NCI-H1092 treated with DMSO at 0.1 percent for 48 hours (cell line): ENCODE measurements around the gene TBC1D9.

Experiments
- DNase-seq: peaks from one replicate; lab custom pipeline; 2025; lab: John Stamatoyannopoulos, UW

The TBC1D9 gene

DNA sequence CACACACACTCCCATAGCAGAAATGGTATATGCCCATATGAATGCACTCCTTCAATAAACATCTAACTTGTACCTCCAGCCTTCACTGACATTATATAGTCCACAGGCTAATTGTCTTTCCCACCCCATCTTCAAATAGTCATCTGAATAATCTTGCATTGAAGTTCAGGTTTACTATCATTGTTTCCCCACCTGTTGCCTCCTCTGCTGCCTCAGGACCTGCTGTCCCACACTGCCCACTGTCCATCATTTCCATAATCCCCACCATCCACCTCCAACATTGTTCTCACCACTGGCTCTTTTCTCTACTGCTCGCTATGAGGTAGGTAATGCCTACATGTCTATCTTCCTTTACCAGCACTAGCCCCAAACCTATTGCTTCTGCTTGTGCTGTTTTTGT lies 66.1 kb downstream of the TBC1D9 start:
- no peak for DNase-seq

GRCh38 chr4:140689623-140690022 lies 66.6 kb downstream of the TBC1D9 start:
- DNase-seq: no peak

- no peak for DNase-seq
Measured at GRCh38 chr4:140688711-140689598, 67.2 kb downstream of the TBC1D9 start.

GRCh38 chr4:140686796-140687195 lies 69.4 kb downstream of the TBC1D9 start:
- DNase-seq: no peak

DNA sequence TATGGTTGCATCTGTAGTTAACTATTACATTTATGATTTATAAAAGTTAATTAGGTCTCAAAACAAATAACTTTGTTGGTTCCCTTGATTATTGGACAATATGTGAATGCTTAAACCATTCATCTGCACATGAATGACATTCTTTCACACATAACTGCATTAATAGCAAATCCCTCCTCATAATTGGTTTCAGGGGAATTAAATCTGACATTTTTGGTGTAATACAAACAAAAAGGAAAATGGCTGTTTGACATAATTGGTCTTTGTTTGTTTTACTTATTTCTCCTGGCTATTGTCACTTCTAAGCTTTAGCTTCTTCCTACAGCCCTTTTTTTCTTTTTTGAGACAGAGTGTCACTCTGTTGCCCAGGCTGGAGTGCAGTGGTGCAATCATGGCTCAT lies 71.9 kb downstream of the TBC1D9 start:
- no peak for DNase-seq

- no peak for DNase-seq
Measured at GRCh38 chr4:140681201-140681600, 75.0 kb downstream of the TBC1D9 start.

- DNase-seq: no peak
Measured at GRCh38 chr4:140680686-140681085, 75.5 kb downstream of the TBC1D9 start.

- DNase-seq: no peak
Measured at GRCh38 chr4:140679576-140679975, 76.6 kb downstream of the TBC1D9 start.

DNA sequence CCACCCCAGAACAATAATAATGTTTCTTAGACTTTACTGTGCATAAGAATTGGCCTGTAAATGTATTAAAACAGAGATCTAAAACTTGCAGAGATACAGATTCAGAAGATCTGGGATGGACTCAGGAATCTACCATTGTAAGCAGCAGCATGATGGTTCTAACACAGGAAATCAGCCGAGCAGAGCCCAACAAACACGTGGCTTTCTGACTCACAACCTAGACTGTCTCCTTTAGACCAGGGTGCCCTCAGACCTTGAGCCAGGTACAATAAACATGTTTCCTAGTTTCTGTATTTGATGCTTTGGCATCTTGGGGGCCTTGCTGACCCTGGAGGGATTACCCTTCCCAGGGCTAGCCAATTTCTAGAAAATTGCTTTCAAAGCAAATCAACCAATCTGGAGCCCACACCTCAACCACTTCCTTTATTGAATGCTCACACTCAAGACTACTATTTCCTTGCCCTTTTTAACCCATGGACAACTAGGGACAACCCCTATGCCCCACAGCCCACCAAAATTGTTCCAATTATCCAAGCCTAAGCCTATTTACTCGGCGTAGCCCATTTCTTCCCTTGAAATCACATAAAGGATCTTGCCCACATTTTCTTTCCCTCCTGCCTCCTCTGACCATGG lies 80.5 kb downstream of the TBC1D9 start:
- no peak for DNase-seq

GRCh38 chr4:140673729-140674128 lies 82.5 kb downstream of the TBC1D9 start:
- no peak for DNase-seq

- DNase-seq: no peak
Measured at GRCh38 chr4:140672416-140672815, 83.8 kb downstream of the TBC1D9 start.

GRCh38 chr4:140668111-140668510 lies 88.1 kb downstream of the TBC1D9 start:
- DNase-seq: no peak

DNA sequence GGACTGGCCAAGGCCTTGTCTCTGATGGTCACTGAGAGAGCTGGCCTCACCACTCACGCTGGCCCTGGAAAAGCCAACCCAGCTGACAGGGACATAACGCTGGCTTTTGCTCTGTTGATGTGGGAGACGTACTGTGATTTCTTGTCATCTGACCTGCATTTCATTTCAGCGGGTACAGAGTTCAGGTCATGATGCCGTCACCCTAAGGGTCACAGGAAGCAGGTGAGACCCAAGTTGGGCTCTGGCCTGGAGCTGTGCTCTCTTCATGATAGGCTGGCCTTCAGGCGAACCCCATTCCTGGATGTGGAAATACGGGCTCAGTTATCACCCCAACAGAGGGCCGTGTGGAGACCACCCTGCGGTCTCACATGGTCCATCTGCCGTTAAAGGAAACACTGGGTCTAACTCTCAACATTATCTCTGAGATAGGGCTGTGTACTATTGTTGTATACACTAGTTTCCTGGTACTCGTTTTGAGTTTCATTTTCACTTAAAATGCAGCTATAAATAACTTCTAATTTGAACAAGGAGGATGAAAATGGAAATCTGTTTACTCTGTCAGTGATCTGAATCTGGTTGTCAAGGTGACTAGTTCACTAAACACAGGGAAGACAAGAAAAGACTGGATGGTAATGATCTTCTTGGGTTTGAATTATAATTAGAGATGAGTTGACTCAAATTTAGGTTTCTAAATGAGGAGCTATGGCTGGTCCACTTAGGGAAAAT lies 89.1 kb downstream of the TBC1D9 start:
- DNase-seq: no peak

GRCh38 chr4:140662082-140662869 lies 93.9 kb downstream of the TBC1D9 start:
- no peak for DNase-seq

DNA sequence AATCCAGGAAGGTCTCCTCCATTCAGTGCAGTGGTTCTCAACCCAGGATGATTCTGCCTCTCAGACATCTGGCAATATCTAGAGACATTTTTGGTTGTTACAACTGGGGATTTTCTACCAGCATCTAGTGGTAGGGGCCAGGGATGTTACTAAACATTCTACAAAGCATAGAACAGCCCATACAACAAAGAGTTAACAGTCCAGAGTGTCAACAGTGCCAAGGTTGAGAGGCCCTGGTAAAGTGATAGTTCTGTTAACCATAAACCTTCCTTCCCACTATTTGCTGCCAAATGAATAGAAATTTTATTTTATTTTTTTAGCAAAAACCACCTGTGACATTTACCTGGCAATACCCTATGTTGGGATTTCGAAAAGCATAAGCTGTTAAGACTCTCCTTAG lies 94.6 kb downstream of the TBC1D9 start:
- DNase-seq: no peak

GRCh38 chr4:140659943-140660700 lies 96.1 kb downstream of the TBC1D9 start:
- DNase-seq: no peak

GRCh38 chr4:140654495-140654814 lies 101.7 kb downstream of the TBC1D9 start:
- DNase-seq: no peak

- DNase-seq: no peak
Measured at GRCh38 chr4:140653718-140654494, 102.3 kb downstream of the TBC1D9 start.

DNA sequence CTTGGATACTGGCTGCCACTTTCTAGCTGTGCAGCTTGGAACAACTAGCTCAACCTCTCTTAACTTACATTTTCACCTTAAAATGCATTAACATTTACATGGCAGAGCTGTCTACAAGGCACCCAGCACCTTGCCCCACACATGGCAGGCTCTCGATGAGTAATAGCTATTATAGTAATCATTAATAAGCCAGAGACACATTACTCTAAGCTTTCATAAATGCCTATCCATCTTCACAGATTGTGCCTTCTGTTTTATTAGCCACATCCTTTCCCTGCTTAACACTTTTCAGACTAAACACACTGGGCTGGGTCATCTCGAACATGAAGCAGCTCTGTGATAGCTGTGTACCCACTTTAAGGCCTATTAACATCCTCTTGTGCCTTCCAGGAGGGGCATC lies 103.6 kb downstream of the TBC1D9 start:
- DNase-seq: no peak

DNA sequence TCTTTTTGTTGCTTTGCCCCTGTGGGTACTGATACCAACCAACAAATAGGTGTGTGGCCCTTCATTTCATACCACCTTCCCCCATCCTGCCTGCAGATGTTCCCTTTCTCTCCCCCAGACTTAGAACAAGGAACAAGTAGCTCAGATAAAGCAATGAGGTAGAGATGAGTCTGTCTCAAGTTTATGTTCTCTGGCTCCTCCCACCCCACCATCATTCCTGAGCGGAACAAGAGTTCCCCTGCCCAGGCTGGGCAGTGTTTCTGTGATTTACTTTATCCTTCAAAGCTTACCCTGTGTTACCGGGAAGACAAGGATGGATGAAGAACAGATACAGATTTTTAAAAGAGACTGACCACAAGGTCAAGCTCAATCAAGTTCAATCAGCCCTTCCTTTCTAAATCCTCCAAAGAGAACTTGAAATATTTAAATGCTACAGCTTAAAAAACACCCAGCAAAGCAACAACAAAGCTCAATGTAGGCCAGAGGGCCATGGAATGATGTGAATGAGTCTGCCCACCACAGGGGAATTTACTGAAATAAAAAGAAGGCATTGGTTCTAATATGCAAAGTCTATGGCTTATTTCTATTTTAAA lies 107.4 kb downstream of the TBC1D9 start:
- no peak for DNase-seq
